Right lobe of liver (tissue), 6 donors: Measurements from ENCODE around the gene UQCR10. TPM values are rescaled to one million over a fixed set of nuclear protein-coding genes. Genes with fewer than 3 reads are reported as not detected.

Experiments used
- ATAC-seq, 4 donors: fragments of 200-7000 bp; cut with Tn5 transposase; one replicate each; pipeline ENCODE4 v1.9.1; 2020; ENCODE audit warnings: mild to moderate bottlenecking in 4 of 4, moderate library complexity in 4 of 4
- DNase-seq, 3 donors: peaks; one replicate each; pipeline ENCODE4 v3.0.0-alpha.2; 2020
- H3K27ac ChIP-seq, 3 donors: fragments of 200-600 bp; one replicate each; pipeline ENCODE4 v1.8.0; 2022
- H3K27me3 ChIP-seq, 2 donors: fragments of 200-600 bp; one replicate each; pipeline ENCODE4 v1.8.0; 2022
- H3K36me3 ChIP-seq, 4 donors: fragments of 200-600 bp; sonication (generic) in 1 of 4; one replicate each; pipeline versions ENCODE4 v1.5.1 to v1.8.0; 2017 to 2022; ENCODE audit warnings: control low read depth in 1 of 4
- H3K4me1 ChIP-seq, 4 donors: fragments of 200-600 bp; sonication (generic) in 1 of 4; one replicate each; pipeline versions ENCODE4 v1.5.1 to v1.8.0; 2017 to 2022; ENCODE audit warnings: control low read depth in 1 of 4
- H3K4me3 ChIP-seq, 3 donors: fragments of 200-600 bp; one replicate each; pipeline ENCODE4 v1.8.0; 2022
- H3K9me3 ChIP-seq, 4 donors: fragments of 200-600 bp; sonication (generic) in 1 of 4; one replicate each; pipeline versions ENCODE4 v1.5.1 to v1.8.0; 2017 to 2022; ENCODE audit warnings: control low read depth in 1 of 4
- POLR2A ChIP-seq: fragments of 450-650 bp; IDR thresholded peaks from one replicate; pipeline ENCODE4 v1.6.1; 2017; ENCODE audit warnings: antibody characterized with exemption, mild to moderate bottlenecking
- WGBS: methylation state at CpG from one replicate; pipeline ENCODE4 v1.1.6; 2018; ENCODE audit warnings: low coverage, low lambda C conversion rate; ENCODE audit not compliant: insufficient coverage; ENCODE audit errors: missing lambda C conversion rate; 5-methylcytosine and 5-hydroxymethylcytosine counted together
- intact Hi-C, 2 donors: fragments of 100-400 bp; cut with DNase I; formaldehyde crosslinking; loops; one replicate each; pipeline versions ENCODE4 v1.11.2 to v1.14.1; 2022
- total RNA-seq, 6 experiments: library from RNA; depleted of rRNA in 2 of 6; stranded (reverse); fragments of >200 nt in 2 of 6; fragmentation: NEBNext Ultra II Directional in 3 of 6; extraction: Animal tissue kit (Norgen Biotek cat#: 25700) in 3 of 6; gene quantifications; one replicate each; pipeline versions ENCODE4 v1.1.0 to v1.2.4, GENCODE V29; 2016 to 2023
- TF ChIP-seq, protein P1 (sequence below), 4 donors: fragments of 200-600 bp in 3 of 4; fragments of 450-650 bp in 1 of 4; IDR thresholded peaks; one replicate each; pipeline versions ENCODE4 v1.5.1 to v1.8.0; 2016 to 2022; ENCODE audit warnings: antibody characterized with exemption in 4 of 4, mild to moderate bottlenecking in 2 of 4
- donor health status: DM: no; HTN: yes; CAD: no.
- donor health status: DM: no; HTN: no; CAD: no.
- donor health status: DM: no; HTN: no; CAD: no.
- donor health status: DM: no; HTN: yes; CAD: no.
- donor health status: DM: no; HTN: yes; CAD: no.

UQCR10 gene
- total RNA-seq, 6 experiments from 2014 or later: 57.4 to 71.6 (median 64.0) TPM

DNA sequence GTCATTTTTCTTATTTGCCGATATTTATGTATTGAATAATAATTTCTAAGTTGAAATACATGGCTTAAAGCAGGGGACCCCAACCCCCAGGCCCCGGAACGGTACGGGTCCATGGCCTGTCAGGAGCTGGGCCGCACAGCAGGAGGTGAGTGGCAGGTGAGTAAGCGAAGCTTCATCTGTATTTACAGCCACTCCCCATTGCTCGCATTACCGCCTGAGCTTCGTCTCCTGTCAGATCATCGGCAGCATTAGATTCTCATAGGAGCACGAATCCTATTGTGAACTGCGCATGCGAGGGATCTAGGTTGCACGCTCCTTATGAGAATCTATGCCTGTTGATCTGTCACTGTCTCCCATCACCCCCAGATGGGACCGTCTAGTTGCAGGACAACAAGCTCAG is 4.9 kb upstream of the UQCR10 start:
- Histone ChIP-seq H3K27ac (no peak overlapping the region), H3K4me1 (peaks cover 0 to 8% (median 4%) of the 10 kb centered on the region in 4 donors), H3K36me3 (no peaks in the 10 kb centered on the region), H3K4me3 (no peak overlapping the region), H3K9me3 (no peaks in the 10 kb centered on the region), H3K27me3 (no peaks in the 10 kb centered on the region)
- WGBS: 71% methylated on average over 5 of the region's 15 CpGs
- no peak for TF ChIP-seq POLR2A
- TF ChIP-seq, protein P1, sequence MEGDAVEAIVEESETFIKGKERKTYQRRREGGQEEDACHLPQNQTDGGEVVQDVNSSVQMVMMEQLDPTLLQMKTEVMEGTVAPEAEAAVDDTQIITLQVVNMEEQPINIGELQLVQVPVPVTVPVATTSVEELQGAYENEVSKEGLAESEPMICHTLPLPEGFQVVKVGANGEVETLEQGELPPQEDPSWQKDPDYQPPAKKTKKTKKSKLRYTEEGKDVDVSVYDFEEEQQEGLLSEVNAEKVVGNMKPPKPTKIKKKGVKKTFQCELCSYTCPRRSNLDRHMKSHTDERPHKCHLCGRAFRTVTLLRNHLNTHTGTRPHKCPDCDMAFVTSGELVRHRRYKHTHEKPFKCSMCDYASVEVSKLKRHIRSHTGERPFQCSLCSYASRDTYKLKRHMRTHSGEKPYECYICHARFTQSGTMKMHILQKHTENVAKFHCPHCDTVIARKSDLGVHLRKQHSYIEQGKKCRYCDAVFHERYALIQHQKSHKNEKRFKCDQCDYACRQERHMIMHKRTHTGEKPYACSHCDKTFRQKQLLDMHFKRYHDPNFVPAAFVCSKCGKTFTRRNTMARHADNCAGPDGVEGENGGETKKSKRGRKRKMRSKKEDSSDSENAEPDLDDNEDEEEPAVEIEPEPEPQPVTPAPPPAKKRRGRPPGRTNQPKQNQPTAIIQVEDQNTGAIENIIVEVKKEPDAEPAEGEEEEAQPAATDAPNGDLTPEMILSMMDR (IDR thresholded peaks at IDR 0.05): no peak
- ATAC-seq: no peak
- DNase-seq: no peak
- intact Hi-C loops: no loop called here

DNA sequence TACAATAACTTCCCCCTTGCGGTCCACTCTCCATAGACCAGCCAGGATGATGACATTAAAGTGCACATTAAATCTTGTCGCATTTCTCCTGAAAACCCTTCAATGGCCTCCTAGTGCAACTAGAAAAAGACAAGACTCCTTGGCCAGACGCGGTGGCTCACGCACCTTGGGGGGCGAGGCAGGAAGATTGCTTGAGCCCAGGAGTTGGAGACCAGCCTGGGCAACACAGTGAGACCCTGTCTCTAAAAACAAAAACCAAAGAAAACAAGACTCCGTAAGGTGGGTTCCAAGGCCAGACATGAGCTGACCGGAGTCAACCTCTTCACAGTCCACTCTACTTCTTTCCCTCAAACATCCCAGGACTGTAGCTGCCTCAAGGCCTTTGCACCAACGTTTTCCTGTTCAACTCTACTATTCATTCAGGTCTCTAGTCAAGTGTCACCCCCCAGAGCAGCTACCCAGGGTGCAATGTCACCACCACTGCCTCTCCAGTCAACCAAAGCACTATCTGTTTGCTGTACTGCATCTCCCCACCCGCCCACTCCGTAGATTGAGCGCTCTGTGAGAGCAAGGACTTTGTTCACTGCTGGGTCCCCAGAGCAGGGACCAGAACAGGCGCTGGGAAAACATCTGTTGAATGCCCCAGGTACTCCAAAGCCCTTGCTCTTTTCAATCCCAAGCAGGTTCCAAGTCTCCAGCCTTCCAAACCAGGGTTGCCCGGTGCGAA is 1.1 kb upstream of the UQCR10 start:
- Histone ChIP-seq H3K36me3 (peaks cover 0 to 17% (median 3%) of the 10 kb centered on the region in 4 donors), H3K27ac (peak overlapping the region; percentile 68 to 87 (median 81)), H3K9me3 (no peaks in the 10 kb centered on the region), H3K4me1 (peaks cover 0 to 21% (median 9%) of the 10 kb centered on the region in 4 donors), H3K27me3 (no peaks in the 10 kb centered on the region), H3K4me3 (peak overlapping the region; percentile 77 to 82 (median 78))
- peak; percentile 10 to 34 (median 28) for ATAC-seq
- DNase-seq: no peak
- no peak for TF ChIP-seq POLR2A
- TF ChIP-seq, protein P1 (IDR thresholded peaks at IDR 0.05): no peak
- intact Hi-C loops: no loop called here
- WGBS: 43% methylated on average over 13 of the region's 15 CpGs

DNA sequence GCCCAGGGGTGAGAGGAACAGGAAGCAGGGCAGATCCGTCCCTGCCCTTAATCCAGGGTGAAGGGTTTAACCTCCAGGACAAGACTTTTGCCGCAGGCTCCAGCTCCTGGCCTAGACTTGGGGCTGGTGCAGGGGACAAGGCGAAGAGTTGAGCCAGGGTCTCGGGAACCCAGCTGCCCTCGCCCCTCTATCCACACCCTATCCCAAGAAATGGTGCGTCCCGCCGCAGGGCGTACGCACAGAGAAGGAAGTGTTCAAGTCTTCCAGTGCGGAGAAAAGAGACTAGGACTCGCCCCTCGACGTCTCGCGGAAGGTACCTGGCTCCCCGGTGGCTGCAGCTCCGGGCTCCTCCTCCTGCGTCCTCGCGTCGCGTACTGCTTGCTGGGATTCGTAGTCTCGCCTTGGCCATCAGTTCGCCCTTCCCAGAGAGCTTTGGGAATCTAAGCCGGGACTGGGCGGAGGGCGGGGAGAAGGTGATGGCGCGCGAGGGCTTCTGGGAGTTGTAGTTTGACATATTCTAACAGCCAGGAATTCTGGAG is 468 bp upstream of the UQCR10 start, which contains the start of gene ZMAT5:
ZMAT5 (minus strand) TSS at position 376 of the 539 bp plus-strand sequence. CDS start 18,463 bp downstream, outside the sequence.
- Histone ChIP-seq H3K36me3 (peaks cover 0 to 19% (median 3%) of the 10 kb centered on the region in 4 donors), H3K4me1 (peaks cover 0 to 21% (median 9%) of the 10 kb centered on the region in 4 donors), H3K9me3 (no peaks in the 10 kb centered on the region), H3K4me3 (peak within 1 kb of the TSS; percentile 78 to 88 (median 82)), H3K27me3 (no peaks in the 10 kb centered on the region), H3K27ac (peak within 1 kb of the TSS; percentile 68 to 87 (median 81))
- peak; percentile 94 to 97 (median 96) for DNase-seq
- ATAC-seq: peak; percentile 97 to 99 (median 99)
- intact Hi-C loops: no loop called here
- peak; percentile 64 for TF ChIP-seq POLR2A
- TF ChIP-seq, protein P1 (IDR thresholded peaks at IDR 0.05): no peak
- 0% methylated on average over 16 of the region's 32 CpGs for WGBS

DNA sequence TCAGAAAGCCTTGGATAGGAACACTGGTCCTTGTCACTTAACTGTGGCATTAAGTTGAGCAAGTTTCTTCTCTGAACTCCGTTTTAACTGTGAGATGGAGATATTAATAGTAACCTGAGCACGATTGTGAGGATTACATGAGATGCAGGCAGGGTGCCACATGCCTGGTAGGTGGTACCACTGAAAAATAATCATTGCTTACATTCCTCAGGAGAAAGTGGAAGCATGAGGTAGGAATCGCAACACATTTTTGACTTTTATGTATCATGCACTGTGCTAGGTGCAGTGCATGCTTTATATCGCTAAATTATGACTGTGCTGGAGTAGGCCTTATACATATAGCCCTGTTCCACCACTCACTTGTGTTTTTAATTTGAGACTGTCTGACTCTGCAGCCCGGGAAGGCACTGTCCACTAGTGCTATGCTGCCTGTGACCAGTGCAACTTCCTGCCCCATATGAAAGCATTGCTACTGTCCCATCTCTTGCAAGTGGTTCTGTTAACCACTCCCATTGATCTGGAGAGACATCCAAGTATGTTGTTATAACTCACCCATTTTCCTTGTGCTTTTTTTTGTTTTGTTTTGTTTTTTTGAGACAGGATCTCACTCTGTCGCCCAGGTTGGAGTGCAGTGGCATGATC is 1.0 kb downstream of the UQCR10 start:
- H3K9me3 ChIP-seq: no peaks in the 10 kb centered on the region
- DNase-seq (no peak), ATAC-seq (no peak)
- intact Hi-C loops: no loop called here
- peak overlapping the region; percentile 78 to 88 (median 82) for H3K4me3 ChIP-seq
- H3K27me3 ChIP-seq: no peaks in the 10 kb centered on the region
- H3K4me1 ChIP-seq: peaks cover 0 to 21% (median 9%) of the 10 kb centered on the region in 4 donors
- TF ChIP-seq POLR2A: no peak
- TF ChIP-seq, protein P1 (IDR thresholded peaks at IDR 0.05): no peak
- H3K36me3 ChIP-seq: peaks cover 0 to 19% (median 3%) of the 10 kb centered on the region in 4 donors
- no peak overlapping the region for H3K27ac ChIP-seq
- 20% methylated on average over 4 of the region's 6 CpGs for whole genome bisulfite sequencing
